Measurements from ENCODE around the gene GDF7.
A peak's percentile ranks its signal among the peaks of the same experiment; 100 is the strongest.

GDF7 gene

GRCh38 chr2:20629581-20630171, 37.3 kb upstream of the GDF7 start:
- DNase-seq: no peak

- DNase-seq: no peak
Measured at GRCh38 chr2:20630967-20631366, 36.0 kb upstream of the GDF7 start.

- no peak for DNase-seq
Measured at GRCh38 chr2:20631617-20632307, 35.2 kb upstream of the GDF7 start.

GRCh38 chr2:20632446-20632990, 34.4 kb upstream of the GDF7 start:
- DNase-seq: no peak

- no peak for DNase-seq
Measured at GRCh38 chr2:20633001-20633400, 33.9 kb upstream of the GDF7 start.

GRCh38 chr2:20633794-20634506, 33.0 kb upstream of the GDF7 start:
- DNase-seq: no peak

GRCh38 chr2:20634507-20635112, 32.3 kb upstream of the GDF7 start:
- no peak for DNase-seq

- no peak for DNase-seq
Measured at GRCh38 chr2:20635113-20635510, 31.8 kb upstream of the GDF7 start.

- peak; percentile 61 for DNase-seq
Measured at GRCh38 chr2:20635675-20636584, 31.0 kb upstream of the GDF7 start.

- DNase-seq: no peak
Measured at GRCh38 chr2:20637147-20637546, 29.8 kb upstream of the GDF7 start.

- no peak for DNase-seq
Measured at GRCh38 chr2:20638014-20638413, 28.9 kb upstream of the GDF7 start.

GRCh38 chr2:20638646-20639430, 28.1 kb upstream of the GDF7 start:
- no peak for DNase-seq

GRCh38 chr2:20640411-20641122, 26.4 kb upstream of the GDF7 start:
- DNase-seq: no peak

- no peak for DNase-seq
Measured at GRCh38 chr2:20641123-20641985, 25.6 kb upstream of the GDF7 start.

GRCh38 chr2:20642055-20642971, 24.6 kb upstream of the GDF7 start:
- DNase-seq: peak; percentile 84

- DNase-seq: no peak
Measured at GRCh38 chr2:20643060-20643459, 23.9 kb upstream of the GDF7 start.

- DNase-seq: no peak
Measured at GRCh38 chr2:20643826-20644225, 23.1 kb upstream of the GDF7 start.

GRCh38 chr2:20645301-20645701, 21.6 kb upstream of the GDF7 start:
- no peak for DNase-seq

- no peak for DNase-seq
Measured at GRCh38 chr2:20645761-20646160, 21.2 kb upstream of the GDF7 start.
